Activated CD4-positive, alpha-beta memory T cell treated with anti-CD3 and anti-CD28 coated beads, Interleukin-2, amount 10 ng/mL, durations not matched to agents 7 days and 5 days (primary cell): Measurements from ENCODE around the gene SLAIN1. TPM values are rescaled to one million over a fixed set of nuclear protein-coding genes. Genes with fewer than 3 reads are reported as not detected.
A peak's percentile ranks its signal among the peaks of the same experiment; 100 is the strongest.
"Not testable (repeated sequence)": the region's sequence is repeated elsewhere in the genome, so short reads cannot be mapped to it uniquely, and the experiment has no call there.

Experiments used
- CTCF ChIA-PET: fragments of 350-600 bp; sonication (Branson Sonifier 250); formaldehyde crosslinking; loops from one replicate; lab custom pipeline; 2021; ENCODE audit warnings: antibody characterized with exemption, inconsistent platforms; lab: Charles Lee
- POLR2A ChIA-PET: fragments of 350-600 bp; sonication (Branson Sonifier 250); formaldehyde crosslinking; loops from one replicate; lab custom pipeline; 2021; ENCODE audit warnings: antibody characterized with exemption; lab: Charles Lee
- DNase-seq: peaks from one replicate; pipeline ENCODE4 v3.0.0-alpha.2; 2020
- H3K27ac Mint-ChIP-seq: one replicate; pipeline ENCODE4 v1.8.0; 2021; ENCODE audit warnings: mild to moderate bottlenecking, mixed read lengths
- H3K27me3 Mint-ChIP-seq: one replicate; pipeline ENCODE4 v1.8.0; 2021; ENCODE audit warnings: mixed read lengths
- H3K36me3 Mint-ChIP-seq: one replicate; pipeline ENCODE4 v1.8.0; 2021; ENCODE audit warnings: low read depth, mixed read lengths
- H3K4me1 Mint-ChIP-seq: one replicate; pipeline ENCODE4 v1.8.0; 2021; ENCODE audit warnings: mixed read lengths
- H3K4me3 Mint-ChIP-seq: one replicate; pipeline ENCODE4 v1.8.0; 2021; ENCODE audit warnings: mild to moderate bottlenecking, mixed read lengths
- H3K9me3 Mint-ChIP-seq: one replicate; pipeline ENCODE4 v1.8.0; 2021; ENCODE audit warnings: mixed read lengths
- total RNA-seq, 2 experiments: library from RNA; stranded (reverse); gene quantifications; one replicate each; pipeline ENCODE4 v1.2.3, GENCODE V29; 2021

Gene SLAIN1
- total RNA-seq: 10 to 100 TPM; 31.0 to 33.6 TPM

GRCh38 chr13:77697217-77698103, at the start of gene SLAIN1:
TSS of gene SLAIN1 (plus strand) at chr13:77697687. CDS start at chr13:77697914, 227 bp downstream.
- Mint-ChIP-seq H3K4me3 (peak within 1 kb of the TSS; percentile 95), H3K9me3 (no peaks in the 10 kb centered on the region), H3K27me3 (peaks cover 21% of the 10 kb centered on the region), H3K27ac (no peak within 1 kb of the TSS), H3K4me1 (peaks cover 35% of the 10 kb centered on the region), H3K36me3 (peaks cover 8% of the 10 kb centered on the region)
- CTCF ChIA-PET: no interaction called here
- peak; percentile 80 for DNase-seq
- POLR2A ChIA-PET: interaction anchor here (1.0 to 3.0 kb wide), 9 partner anchors 17 to 370 kb away, joined by 3 to 14 read pairs (median 4); partner anchors contain the start of gene MYCBP2

- CTCF ChIA-PET: no interaction called here
- no peaks in the 10 kb centered on the region for H3K4me1 Mint-ChIP-seq
- DNase-seq: no peak
- H3K36me3 Mint-ChIP-seq: no peaks in the 10 kb centered on the region
- POLR2A ChIA-PET: no interaction called here
- no peak overlapping the region for H3K27ac Mint-ChIP-seq
- H3K9me3 Mint-ChIP-seq: peaks cover 2% of the 10 kb centered on the region
- no peaks in the 10 kb centered on the region for H3K27me3 Mint-ChIP-seq
- no peak overlapping the region for H3K4me3 Mint-ChIP-seq
Observed at GRCh38 chr13:77650409-77650808, 47.1 kb upstream of the SLAIN1 start.

GRCh38 chr13:77653301-77653700, 44.2 kb upstream of the SLAIN1 start:
- H3K4me1 Mint-ChIP-seq: no peaks in the 10 kb centered on the region
- POLR2A ChIA-PET: no interaction called here
- no peak overlapping the region for H3K27ac Mint-ChIP-seq
- H3K36me3 Mint-ChIP-seq: no peaks in the 10 kb centered on the region
- DNase-seq: no peak
- H3K4me3 Mint-ChIP-seq: no peak overlapping the region
- H3K27me3 Mint-ChIP-seq: no peaks in the 10 kb centered on the region
- CTCF ChIA-PET: no interaction called here
- H3K9me3 Mint-ChIP-seq: peaks cover 2% of the 10 kb centered on the region

GRCh38 chr13:77660016-77660415, 37.5 kb upstream of the SLAIN1 start:
- CTCF ChIA-PET, H3K4me1 Mint-ChIP-seq, H3K36me3 Mint-ChIP-seq, H3K27ac Mint-ChIP-seq, H3K27me3 Mint-ChIP-seq, DNase-seq, H3K9me3 Mint-ChIP-seq, POLR2A ChIA-PET, H3K4me3 Mint-ChIP-seq: not testable (repeated sequence)

- CTCF ChIA-PET: no interaction called here
- Mint-ChIP-seq H3K27me3 (no peaks in the 10 kb centered on the region), H3K4me3 (no peak overlapping the region), H3K4me1 (no peaks in the 10 kb centered on the region), H3K27ac (no peak overlapping the region), H3K9me3 (no peaks in the 10 kb centered on the region), H3K36me3 (no peaks in the 10 kb centered on the region)
- POLR2A ChIA-PET: no interaction called here
- no peak for DNase-seq
Observed at GRCh38 chr13:77660841-77661250, 36.6 kb upstream of the SLAIN1 start.

- H3K27me3 Mint-ChIP-seq, CTCF ChIA-PET, POLR2A ChIA-PET, H3K27ac Mint-ChIP-seq, H3K4me1 Mint-ChIP-seq, DNase-seq, H3K9me3 Mint-ChIP-seq, H3K4me3 Mint-ChIP-seq, H3K36me3 Mint-ChIP-seq: not testable (repeated sequence)
Observed at GRCh38 chr13:77662301-77662700, 35.2 kb upstream of the SLAIN1 start.

- H3K4me3 Mint-ChIP-seq, POLR2A ChIA-PET, H3K4me1 Mint-ChIP-seq, H3K27ac Mint-ChIP-seq, H3K9me3 Mint-ChIP-seq, H3K36me3 Mint-ChIP-seq, H3K27me3 Mint-ChIP-seq, CTCF ChIA-PET, DNase-seq: not testable (repeated sequence)
Observed at GRCh38 chr13:77662831-77663230, 34.7 kb upstream of the SLAIN1 start.

GRCh38 chr13:77674852-77675251, 22.6 kb upstream of the SLAIN1 start:
- no peak overlapping the region for H3K4me3 Mint-ChIP-seq
- no peaks in the 10 kb centered on the region for H3K36me3 Mint-ChIP-seq
- H3K9me3 Mint-ChIP-seq: no peaks in the 10 kb centered on the region
- POLR2A ChIA-PET: no interaction called here
- CTCF ChIA-PET: interaction anchor here (0.6 to 1.3 kb wide), 2 partner anchors 15 to 78 kb away, joined by 3 read pairs; no protein-coding TSS in a partner anchor
- peaks cover 3% of the 10 kb centered on the region for H3K4me1 Mint-ChIP-seq
- H3K27me3 Mint-ChIP-seq: peaks cover 44% of the 10 kb centered on the region
- H3K27ac Mint-ChIP-seq: no peak overlapping the region
- no peak for DNase-seq

- Mint-ChIP-seq H3K4me3 (no peak overlapping the region), H3K27ac (no peak overlapping the region), H3K4me1 (no peaks in the 10 kb centered on the region), H3K36me3 (no peaks in the 10 kb centered on the region), H3K27me3 (peaks cover 38% of the 10 kb centered on the region), H3K9me3 (no peaks in the 10 kb centered on the region)
- ChIA-PET CTCF (no interaction called here), POLR2A (no interaction called here)
- no peak for DNase-seq
Observed at GRCh38 chr13:77678691-77679235, 18.7 kb upstream of the SLAIN1 start.

- Mint-ChIP-seq H3K9me3 (no peaks in the 10 kb centered on the region), H3K4me3 (no peak overlapping the region), H3K36me3 (no peaks in the 10 kb centered on the region), H3K27ac (no peak overlapping the region), H3K27me3 (peaks cover 13% of the 10 kb centered on the region), H3K4me1 (no peaks in the 10 kb centered on the region)
- POLR2A ChIA-PET: no interaction called here
- CTCF ChIA-PET: no interaction called here
- no peak for DNase-seq
Observed at GRCh38 chr13:77687799-77688198, 9.7 kb upstream of the SLAIN1 start.

GRCh38 chr13:77691871-77692270, 5.6 kb upstream of the SLAIN1 start:
- H3K27ac Mint-ChIP-seq: no peak overlapping the region
- no peaks in the 10 kb centered on the region for H3K9me3 Mint-ChIP-seq
- H3K4me3 Mint-ChIP-seq: no peak overlapping the region
- ChIA-PET POLR2A (no interaction called here), CTCF (no interaction called here)
- peaks cover 13% of the 10 kb centered on the region for H3K4me1 Mint-ChIP-seq
- no peak for DNase-seq
- H3K27me3 Mint-ChIP-seq: peaks cover 32% of the 10 kb centered on the region
- H3K36me3 Mint-ChIP-seq: no peaks in the 10 kb centered on the region

GRCh38 chr13:77692746-77693448, 4.6 kb upstream of the SLAIN1 start:
- DNase-seq: no peak
- peaks cover 17% of the 10 kb centered on the region for H3K4me1 Mint-ChIP-seq
- CTCF ChIA-PET: no interaction called here
- no peaks in the 10 kb centered on the region for H3K36me3 Mint-ChIP-seq
- H3K27ac Mint-ChIP-seq: no peak overlapping the region
- no peak overlapping the region for H3K4me3 Mint-ChIP-seq
- H3K27me3 Mint-ChIP-seq: peaks cover 28% of the 10 kb centered on the region
- H3K9me3 Mint-ChIP-seq: no peaks in the 10 kb centered on the region
- POLR2A ChIA-PET: no interaction called here

GRCh38 chr13:77693449-77693940, 4.0 kb upstream of the SLAIN1 start:
- H3K27ac Mint-ChIP-seq: no peak overlapping the region
- H3K36me3 Mint-ChIP-seq: no peaks in the 10 kb centered on the region
- ChIA-PET CTCF (no interaction called here), POLR2A (no interaction called here)
- H3K4me3 Mint-ChIP-seq: no peak overlapping the region
- H3K4me1 Mint-ChIP-seq: peaks cover 17% of the 10 kb centered on the region
- DNase-seq: no peak
- peaks cover 27% of the 10 kb centered on the region for H3K27me3 Mint-ChIP-seq
- H3K9me3 Mint-ChIP-seq: no peaks in the 10 kb centered on the region
